Measurements from ENCODE around the gene TSPAN32.

The TSPAN32 gene, protein sequence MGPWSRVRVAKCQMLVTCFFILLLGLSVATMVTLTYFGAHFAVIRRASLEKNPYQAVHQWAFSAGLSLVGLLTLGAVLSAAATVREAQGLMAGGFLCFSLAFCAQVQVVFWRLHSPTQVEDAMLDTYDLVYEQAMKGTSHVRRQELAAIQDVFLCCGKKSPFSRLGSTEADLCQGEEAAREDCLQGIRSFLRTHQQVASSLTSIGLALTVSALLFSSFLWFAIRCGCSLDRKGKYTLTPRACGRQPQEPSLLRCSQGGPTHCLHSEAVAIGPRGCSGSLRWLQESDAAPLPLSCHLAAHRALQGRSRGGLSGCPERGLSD

DNA sequence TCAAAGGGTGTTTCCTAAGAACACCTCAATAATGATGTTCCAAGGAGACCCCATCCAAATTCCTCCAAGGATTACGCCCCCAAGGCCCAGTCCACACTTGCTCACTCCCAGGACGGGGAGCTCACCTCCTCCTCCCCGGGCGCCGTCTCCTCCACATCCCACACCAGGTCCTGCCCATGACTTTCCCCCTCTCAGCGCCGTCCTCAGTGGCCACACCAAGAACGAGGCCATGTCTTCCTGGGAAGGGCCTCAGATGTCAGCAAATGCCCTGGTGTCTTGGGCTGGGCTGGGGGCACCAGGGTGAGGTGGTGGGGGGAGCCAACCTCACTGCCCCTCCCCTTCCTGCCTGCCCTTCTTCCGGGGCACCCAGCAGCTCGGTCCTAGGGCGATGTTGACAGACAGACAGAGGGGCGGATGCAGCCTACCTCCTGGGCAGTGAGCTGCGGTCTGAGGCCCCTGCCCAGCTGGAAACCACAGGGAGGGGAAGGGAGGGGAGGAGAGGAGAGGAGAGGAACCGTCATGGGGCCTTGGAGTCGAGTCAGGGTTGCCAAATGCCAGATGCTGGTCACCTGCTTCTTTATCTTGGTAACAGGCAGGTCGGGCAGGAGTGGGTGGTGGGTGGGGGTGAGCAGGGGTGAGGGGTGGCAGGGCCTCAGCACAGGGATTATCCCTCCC is at the start of gene TSPAN32, which contains the start of gene C11orf21:
TSPAN32 (plus strand) TSS at position 383 of the 675 bp plus-strand sequence; CDS start at position 520, 137 bp downstream.
C11orf21 (minus strand) TSS at position 288 of the 675 bp plus-strand sequence; CDS start at position 178, 110 bp downstream.
- TF ChIP-seq, protein P1, sequence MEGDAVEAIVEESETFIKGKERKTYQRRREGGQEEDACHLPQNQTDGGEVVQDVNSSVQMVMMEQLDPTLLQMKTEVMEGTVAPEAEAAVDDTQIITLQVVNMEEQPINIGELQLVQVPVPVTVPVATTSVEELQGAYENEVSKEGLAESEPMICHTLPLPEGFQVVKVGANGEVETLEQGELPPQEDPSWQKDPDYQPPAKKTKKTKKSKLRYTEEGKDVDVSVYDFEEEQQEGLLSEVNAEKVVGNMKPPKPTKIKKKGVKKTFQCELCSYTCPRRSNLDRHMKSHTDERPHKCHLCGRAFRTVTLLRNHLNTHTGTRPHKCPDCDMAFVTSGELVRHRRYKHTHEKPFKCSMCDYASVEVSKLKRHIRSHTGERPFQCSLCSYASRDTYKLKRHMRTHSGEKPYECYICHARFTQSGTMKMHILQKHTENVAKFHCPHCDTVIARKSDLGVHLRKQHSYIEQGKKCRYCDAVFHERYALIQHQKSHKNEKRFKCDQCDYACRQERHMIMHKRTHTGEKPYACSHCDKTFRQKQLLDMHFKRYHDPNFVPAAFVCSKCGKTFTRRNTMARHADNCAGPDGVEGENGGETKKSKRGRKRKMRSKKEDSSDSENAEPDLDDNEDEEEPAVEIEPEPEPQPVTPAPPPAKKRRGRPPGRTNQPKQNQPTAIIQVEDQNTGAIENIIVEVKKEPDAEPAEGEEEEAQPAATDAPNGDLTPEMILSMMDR (IDR thresholded peaks at IDR 0.05; ENCODE audit: control extremely low read depth, extremely low read depth, low read depth, missing control alignments) = no peak
- ChIA-PET CTCF (interaction anchor here (1.2 to 17.1 kb wide), 2 partner anchors 119 to 126 kb away, joined by 3 to 485 read pairs; no protein-coding TSS in a partner anchor), POLR2A (interaction anchor here (0.6 kb wide), 1 partner anchor 118 kb away, joined by 4 read pairs; no protein-coding TSS in a partner anchor)
- no peak for DNase-seq (ENCODE audit: extremely low spot score)

DNA sequence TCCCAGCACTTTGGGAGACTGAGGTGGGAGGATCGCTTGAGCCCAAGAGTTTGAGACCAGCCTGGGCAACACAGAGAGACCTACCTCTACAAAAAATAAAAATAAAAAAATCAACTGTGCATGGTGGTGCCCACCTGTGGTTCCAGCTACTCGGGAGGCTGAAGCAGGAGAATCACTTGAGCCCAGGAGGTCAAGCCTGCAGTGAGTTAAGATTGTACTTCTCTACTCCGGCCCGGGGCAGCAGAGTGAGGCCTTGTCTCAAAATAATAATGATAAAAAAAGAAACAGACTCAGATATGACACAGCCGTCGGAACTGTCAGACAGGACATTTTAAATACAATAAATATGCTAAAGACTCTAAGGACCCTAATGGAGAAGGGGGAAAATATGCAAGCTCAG is 49.8 kb upstream of the TSPAN32 start:
- ChIA-PET POLR2A (no interaction called here), CTCF (no interaction called here)
- DNase-seq (ENCODE audit: extremely low spot score) = no peak
- TF ChIP-seq, protein P1 (IDR thresholded peaks at IDR 0.05; ENCODE audit: control extremely low read depth, extremely low read depth, low read depth, missing control alignments) = no peak

DNA sequence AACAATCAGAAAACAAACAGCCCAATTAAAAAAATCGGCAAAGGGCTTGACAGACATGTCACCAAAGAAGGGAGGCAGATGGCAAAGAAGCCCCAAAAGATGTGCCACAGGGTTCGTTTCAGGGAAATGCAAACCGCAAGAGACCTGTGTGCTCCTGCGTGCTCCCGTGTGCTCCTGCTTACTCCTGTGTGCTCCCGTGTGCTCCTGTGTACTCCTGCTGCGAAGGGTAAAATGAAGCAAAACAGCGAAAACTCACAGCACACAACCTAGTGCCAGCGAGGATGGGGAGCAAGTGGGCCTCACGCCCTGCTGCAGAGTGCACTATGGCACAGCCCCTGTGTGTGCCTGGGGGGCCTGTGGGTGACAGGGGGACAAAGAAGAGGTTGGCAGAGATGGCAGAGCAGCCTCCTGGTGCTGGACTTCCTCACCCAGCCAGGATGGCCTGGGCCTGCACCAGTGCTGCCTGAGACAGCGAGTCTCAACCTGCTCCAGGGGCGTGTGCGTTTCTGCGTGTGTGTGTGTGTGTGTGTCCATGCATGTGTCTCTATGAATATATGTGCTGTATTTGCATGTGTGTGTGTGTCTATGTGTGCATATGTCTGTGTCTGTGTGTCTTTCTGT is 45.4 kb upstream of the TSPAN32 start:
- TF ChIP-seq, protein P1 (IDR thresholded peaks at IDR 0.05; ENCODE audit: control extremely low read depth, extremely low read depth, low read depth, missing control alignments) = no peak
- ChIA-PET POLR2A (no interaction called here), CTCF (no interaction called here)
- DNase-seq (ENCODE audit: extremely low spot score) = no peak

DNA sequence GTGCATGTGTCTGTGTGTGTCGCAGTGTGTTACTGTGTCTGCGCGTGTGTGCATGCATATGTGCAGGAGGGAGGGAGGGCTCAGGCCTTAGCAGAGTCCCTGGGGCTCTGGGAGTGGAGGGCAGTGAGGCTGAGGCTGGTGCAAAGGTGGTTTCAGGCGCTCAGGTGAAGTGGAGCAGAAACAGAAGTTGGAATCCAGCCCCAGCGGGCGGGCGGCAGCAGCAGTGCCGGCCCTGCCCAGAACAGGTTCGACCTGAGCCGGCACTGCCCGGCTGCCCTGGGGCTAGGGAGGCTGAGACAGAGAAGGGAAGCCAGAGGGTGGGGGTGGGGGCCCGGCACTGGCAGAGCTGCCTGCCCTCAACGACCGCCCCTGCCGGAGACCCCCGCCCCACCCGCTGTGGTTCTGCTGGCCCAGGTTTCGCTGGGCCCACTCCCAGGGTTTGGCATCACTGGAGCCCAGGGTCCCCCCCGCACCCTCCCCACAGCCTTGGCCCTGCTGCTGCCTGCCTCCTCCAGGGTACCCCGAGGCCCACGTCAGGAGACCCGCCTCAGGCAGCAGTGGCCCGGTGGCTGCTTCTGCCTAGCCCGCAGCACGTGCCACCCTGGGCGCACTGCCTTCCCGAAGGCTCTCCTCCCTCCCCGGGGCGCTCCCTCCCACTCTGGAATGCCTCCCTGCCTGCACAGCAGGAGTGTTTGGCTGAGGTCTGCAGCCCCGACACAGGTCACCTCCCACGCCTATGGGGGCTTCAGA is 44.7 kb upstream of the TSPAN32 start:
- POLR2A ChIA-PET = no interaction called here
- no peak for DNase-seq (ENCODE audit: extremely low spot score)

DNA sequence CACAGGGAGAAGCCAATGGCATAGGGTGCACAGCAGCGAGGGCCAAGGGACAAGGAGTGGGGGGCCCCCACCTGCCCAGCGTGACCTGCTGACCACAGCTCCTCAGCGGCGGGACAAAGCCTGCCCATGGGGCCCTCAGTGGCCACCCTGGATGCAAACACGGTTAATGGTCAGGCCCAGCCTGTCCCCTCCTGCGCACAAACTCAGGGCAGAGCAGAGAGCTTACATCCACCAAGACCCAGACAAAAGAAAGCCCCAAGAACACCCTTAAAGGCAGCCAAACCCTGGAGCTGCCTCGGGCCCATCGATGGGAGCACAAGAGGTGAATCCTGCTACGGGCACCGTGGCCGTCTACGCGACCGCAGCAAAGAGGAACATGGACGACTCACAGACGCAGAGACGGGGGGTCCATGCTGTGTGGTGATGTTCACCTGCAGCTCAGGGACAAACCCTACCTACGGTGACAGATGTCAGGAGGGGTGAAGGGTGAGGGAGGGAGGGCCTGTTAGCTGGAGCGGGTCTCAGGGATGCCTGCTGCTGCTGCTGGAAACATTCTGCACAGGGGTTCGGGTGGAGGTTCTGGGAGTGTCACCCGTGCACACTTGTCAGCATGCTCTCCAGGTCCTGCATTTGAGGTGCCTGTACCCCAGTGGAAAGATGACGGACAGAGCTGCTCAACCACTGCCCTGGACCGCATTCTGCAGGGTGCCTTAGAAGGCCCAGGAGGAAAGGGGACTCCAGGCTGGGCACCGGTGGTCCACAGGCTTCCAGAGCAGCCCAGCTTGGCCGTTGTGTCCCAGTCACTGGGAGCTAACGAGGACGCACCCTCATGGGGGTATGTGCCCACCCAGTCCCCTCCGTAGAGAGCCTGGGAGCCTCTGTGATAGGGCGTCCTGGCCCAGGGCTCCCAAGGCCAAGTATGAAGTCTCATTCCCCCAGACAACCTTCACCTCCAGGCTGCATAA is 43.0 kb upstream of the TSPAN32 start:
- DNase-seq (ENCODE audit: extremely low spot score) = no peak
- TF ChIP-seq, protein P1 (IDR thresholded peaks at IDR 0.05; ENCODE audit: control extremely low read depth, extremely low read depth, low read depth, missing control alignments) = no peak
- ChIA-PET CTCF (no interaction called here), POLR2A (no interaction called here)

More for the DNA sequence above, 44.7 kb upstream of the TSPAN32 start:
- TF ChIP-seq, protein P1 (IDR thresholded peaks at IDR 0.05; ENCODE audit: control extremely low read depth, extremely low read depth, low read depth, missing control alignments) = no peak
- CTCF ChIA-PET = no interaction called here

Data from GM10248 (cell line).